CD4-positive, alpha-beta T cell treated with Interleukin-15 for 4 hours (primary cell): ENCODE data around the gene GDF2.

Experiments used
- DNase-seq: peaks from one replicate; pipeline ENCODE4 v3.0.0-alpha.2; 2020; ENCODE audit warnings: low spot score

GDF2 gene

DNA sequence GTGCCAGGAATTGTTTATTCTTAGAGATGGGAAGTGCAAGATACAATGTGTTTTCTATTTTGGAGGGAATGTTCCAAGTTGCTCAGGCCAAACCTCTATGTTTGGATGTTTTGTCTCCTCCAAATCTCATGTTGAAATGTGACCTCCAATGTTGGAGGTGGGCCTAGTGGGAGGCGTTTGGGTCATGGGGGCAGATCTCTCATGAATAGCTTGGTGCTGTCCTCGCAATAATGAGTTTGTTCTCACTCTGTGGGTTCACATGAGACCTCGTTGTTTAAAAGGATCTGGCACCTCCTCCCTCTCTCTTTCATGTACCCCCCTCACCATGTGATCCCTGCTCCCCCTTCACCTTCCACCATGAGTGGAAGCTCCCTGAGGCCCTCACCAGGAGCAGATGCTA, 30.6 kb upstream of the GDF2 start:
- no peak for DNase-seq

DNA sequence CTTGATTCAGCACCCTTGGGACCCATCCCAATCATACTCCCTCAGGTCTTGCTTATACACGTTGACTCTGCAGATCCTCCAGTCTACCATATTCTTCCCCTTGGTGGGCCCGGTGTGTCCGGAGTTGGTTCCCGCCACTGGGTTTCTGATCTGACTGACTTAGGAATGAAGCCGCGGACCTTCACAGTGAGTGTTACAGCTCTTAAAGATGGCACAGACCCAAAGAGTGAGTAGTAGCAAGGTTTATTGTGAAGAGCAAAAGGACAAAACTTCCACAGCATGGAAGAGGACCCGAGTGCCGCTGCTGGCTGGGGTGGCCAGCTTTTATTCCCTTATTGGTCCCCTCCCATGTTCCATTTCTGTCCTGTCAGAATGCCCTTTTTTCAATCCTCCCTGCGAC, 28.2 kb upstream of the GDF2 start:
- no peak for DNase-seq

DNA sequence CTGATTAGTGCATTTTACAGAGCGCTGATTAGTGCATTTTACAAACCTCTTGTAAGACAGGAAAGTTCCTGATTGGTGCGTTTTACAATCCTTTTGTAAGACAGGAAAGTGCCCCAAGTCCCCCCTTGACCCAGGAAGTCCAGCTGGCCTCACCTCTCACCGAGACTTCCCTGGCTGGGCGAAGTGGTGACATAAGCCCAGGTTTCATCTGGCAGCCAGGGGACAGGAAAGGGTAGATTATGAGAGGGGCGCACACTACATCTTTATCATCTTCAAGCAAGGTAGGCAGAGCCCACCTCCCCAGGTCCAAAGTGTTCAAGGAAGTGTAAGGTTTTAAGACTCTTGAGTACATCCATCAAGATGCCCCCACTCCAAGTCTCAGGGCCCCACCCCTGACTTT, 27.8 kb upstream of the GDF2 start:
- DNase-seq, result no peak

DNA sequence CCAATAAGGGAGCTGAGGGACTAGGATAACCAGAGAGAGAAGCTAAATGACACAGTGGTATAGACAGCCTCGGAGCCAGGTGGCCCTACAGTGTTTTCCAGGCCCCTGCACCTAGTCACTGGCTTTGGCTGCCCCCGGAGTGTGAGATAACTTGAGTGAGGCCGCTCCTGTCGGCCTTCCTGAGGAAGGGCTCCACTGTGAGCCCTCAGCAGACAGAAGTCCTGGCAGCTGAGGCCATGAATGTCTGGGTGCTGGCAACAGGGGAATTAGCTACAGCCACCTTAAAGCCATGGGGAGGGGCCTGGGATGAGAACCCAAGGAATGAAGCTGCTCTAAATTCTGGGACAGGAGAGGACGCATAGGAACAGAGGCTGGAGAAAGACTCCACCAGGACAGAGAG, 26.8 kb upstream of the GDF2 start:
- DNase-seq, result no peak

DNA sequence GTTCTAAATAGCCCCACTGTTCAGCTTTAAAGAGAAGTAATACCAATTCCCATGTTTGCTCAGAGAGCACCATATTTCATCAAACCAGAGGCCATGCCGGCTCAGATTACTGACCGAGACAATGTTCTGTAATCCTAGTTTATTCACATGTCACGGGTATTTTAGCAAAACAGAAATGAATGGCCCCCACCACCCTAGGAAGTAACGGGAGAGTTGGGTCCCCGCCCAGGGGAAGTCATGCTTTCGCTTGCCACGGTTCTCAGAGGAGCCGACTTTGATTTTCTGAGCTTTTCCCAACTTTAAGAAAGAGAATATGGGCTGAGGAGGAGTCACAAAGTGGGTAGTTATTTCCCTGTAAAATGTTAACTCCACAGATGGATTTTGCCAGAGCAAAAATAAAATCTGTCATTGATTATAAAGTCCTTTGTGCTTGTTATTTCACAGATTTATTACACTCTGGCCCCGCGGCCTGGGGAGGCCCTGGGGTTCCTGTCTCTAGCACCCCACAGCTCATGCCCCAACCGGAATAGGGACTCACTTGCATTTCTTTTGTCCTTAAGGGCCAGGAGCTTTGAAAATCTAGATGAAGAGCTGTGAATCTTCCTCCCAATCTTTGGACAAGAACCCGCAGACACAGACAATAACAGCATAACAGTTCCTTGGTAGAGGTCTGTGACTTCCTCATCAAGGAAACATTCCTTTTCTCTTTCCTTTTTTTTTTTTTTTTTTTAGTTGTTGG, 25.9 kb upstream of the GDF2 start:
- no peak for DNase-seq

DNA sequence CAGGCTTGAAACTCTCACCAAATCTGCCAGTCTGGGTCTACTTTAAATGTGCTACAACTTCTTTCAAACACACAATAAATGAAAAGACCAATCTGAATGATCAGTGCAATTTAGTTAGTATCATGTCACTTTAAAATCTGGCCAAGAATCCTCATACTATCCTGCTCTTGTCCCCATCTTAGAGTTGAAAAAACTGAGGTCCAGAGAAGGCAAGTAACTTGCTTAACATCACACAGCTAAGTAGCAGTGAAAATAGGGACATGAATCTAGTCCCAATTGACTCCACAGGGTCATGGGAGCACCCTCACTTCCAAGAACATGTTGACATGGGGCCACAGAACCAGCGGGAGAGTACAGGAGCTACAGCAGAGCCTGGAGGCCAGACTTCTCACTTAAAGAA, 25.3 kb upstream of the GDF2 start:
- no peak for DNase-seq

DNA sequence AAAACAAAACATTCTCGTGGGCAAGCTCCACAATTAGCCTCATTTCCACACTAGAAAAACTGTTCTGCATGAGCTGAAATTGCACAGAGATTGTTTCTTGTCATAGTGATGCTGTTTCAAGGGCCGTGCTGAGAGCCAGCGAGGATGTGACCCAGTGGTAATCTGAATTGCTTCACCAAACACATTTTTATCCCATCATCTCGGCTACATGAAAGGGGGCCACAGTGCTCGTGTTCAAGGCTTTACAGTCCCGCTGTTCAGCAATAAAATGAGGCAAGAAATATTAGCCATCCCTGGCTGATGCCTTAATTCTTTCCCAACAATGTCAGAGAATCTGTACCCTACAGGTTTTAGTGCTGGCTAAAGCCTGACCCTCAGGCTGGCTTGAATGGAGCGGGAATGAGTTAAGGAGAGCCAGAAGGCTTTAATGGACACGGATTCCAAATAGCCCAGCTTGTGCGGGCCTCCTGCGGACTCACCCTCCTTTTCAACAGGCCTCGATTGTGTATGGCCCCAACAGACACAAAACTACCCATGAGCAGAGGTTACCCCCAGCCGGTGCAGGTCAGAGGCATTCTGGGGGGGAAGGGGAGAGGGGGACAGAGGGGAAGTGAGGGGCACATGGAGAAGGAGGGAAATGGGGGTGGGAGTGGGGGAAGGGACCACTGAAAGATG, 24.3 kb upstream of the GDF2 start:
- DNase-seq, result no peak

DNA sequence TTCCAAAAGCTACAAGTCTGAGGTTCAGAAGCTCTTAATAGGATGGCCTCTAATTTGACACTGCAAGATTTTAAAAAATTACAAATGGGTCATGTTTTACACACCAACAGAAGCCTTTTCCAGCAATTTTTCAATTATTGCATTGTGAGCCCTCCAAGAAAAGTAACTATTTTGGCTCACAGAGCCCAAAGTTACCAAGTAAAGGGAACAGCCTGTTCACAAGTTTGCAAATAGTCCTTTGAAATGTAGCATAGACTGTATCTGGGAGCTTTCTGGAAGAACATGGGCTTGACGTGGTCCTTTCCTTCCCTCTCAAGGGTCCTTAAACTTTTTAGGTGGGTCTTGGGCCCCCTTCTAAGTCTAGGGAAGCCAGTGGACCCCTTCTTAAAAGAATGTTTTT, 23.5 kb upstream of the GDF2 start:
- DNase-seq, result no peak

DNA sequence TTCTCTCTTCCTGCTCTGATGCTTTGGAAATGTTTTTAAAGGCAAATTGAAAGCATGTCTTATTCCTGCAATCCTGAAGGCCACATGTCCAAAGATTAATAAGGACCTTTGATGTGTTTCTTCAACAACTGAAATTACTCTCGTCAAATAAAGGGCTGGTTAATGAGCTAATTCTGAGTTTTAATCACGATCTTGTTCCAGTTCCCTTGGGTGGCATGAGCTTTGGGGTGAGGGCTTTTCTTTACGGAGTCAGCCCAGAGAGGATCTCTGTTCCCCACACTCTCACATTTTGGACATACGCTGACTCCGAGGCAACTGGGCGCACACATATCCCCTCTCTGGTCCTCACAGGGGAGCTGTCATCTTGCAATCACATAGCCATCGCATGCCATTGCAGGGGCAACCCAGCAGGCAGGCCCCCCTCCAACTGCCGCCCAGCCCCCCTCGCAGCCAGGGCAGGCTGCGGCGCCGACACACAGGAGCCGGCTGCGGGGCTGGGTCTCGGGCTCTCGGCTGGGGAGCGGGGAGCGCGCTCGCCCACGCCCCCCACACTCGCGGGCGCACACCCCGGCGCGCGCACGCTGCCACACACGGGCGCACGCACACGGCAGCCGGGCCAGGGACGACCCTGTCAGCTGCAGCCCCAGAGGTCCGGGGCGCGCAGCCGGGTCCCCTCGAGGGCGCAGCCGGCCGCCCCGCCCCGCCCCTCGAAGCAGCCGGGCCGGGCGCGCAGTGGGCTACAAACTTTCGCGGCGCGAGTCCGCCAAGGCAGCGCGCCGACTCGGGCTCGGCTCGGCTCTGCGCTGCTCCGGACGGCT, 22.4 kb upstream of the GDF2 start, which contains the start of gene GDF10:
Gene GDF10, plus strand, starts transcription at position 587 of the 818 bp plus-strand sequence. CDS start 455 bp downstream, outside the sequence.
- no peak for DNase-seq

DNA sequence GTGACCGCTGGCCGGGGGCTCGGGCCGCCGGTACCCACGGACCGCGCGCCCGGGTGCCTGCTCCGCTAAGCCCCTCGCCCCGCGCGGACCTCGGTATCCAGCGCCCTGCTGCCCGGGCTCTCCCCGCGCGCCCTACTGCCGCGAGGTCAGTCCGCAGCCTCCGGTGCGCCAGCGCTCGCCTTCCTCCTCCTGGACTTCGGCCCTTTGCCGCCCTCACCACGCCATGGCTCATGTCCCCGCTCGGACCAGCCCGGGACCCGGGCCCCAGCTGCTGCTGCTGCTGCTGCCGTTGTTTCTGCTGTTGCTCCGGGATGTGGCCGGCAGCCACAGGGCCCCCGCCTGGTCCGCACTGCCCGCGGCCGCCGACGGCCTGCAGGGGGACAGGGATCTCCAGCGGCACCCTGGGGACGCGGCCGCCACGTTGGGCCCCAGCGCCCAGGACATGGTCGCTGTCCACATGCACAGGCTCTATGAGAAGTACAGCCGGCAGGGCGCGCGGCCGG, 21.8 kb upstream of the GDF2 start:
- no peak for DNase-seq

DNA sequence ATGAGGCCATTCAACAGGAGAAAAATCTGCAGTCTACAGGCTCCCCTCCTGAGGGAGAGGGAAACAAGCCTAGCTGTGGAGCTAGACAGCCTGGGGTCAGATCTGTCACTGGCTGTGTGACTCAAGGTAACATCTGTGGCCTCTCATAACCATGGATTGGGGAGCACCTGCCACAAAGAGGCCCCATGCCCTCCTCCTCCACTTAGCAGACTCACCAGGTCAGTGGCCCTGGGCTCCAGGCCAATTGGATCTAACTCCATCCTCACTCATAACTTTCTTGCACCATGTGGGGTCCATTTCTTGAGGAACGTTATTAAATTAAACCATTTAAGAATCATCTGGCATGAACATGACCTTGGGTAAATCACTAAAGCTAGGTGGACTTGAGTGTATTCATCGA, 20.4 kb upstream of the GDF2 start:
- DNase-seq, result no peak

DNA sequence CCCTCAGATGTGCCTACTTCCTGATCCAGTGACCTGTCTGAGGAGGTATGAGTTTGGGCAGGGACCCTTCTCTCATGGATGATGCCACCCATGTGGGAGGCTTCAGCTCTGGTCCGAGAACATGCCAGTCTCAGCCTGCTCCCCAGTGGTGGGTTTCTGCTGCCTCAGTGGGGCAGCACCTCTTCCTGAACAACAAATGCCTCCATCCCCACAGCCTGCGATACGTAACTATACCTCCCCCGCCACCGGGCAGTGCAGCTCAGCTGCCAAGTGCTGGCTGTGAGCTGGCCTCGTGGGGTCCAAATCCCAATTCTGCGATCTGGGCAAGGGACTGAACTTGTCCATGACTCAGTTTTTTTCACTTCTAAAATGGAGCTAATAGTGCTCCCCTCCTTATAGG, 19.1 kb upstream of the GDF2 start:
- no peak for DNase-seq

DNA sequence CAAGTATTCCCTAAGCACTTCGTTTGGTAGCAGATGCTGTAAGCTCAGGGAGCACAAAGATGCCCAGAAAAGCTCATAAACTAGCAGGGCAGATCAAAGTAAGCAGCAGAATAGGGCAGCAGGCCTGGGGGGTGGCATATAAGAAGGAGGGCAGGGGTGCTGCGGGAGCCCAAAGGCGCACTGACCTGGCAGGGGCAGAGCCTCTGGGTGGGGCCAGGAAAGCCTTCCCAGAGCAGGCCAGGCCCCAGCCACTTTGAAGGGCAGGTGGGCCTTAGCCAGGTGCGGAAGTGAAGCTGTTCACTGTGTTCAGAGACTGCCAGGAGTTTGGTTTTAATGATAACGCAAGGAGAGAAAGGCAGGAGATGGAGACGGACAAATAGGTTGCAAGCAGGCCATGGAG, 18.4 kb upstream of the GDF2 start:
- DNase-seq, result no peak

DNA sequence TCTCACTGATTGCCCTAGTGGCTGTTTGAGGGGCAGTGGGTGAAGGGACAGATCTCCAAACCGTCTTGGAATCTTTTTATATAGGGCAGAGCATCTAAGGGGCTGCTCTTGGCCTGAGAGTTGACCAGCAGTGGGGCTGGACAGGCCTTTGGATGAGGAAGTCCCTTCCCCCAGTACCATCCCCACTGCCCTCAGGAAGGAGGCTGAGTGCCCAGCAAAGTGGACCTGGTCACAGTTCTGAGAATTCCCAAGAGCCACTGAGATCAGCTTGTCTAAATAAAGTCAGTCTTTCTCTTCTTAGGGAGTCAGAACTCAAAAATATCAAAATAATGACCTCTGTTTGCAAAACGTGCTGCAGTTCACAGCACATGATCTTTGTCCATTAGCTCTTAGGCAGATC, 16.7 kb upstream of the GDF2 start:
- no peak for DNase-seq

DNA sequence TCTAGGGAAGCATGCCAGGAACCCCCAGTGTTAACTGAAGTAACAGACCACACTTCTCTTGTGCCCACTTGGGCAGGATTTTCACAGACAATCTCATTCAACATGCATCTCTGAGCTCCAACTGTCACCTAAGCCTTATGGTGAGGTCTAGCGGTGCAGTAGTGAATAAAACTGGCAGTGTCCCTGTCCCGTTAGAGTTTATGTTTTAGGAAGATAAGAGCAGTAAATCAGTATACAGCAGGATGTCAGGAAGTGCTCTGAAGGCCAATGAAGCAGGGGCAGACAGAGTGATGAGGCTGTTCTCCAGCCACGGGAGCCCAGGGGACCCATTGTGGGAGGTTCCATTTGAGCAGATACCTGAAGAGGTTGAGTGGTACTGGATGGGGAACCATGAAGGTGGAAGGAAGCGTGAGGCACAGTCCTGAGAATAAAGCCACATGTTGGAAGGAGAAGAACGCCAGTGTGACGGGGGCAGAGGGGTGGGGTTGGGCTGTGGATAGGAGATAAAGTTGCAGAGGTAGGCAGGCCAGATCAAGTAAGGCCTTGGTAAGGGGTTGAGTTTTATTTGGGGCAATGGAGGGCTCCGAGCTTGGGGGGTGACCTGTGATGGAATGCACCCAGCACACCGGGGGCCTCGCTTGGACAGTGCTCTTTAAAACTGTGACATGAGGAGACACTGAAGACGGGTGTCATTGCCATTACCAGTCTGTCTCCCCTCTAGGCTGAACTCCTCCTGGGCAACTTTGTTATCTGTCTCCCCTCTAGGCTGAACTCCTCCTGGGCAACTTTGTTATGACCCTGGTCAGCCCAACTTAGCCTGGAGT, 15.7 kb upstream of the GDF2 start:
- no peak for DNase-seq

DNA sequence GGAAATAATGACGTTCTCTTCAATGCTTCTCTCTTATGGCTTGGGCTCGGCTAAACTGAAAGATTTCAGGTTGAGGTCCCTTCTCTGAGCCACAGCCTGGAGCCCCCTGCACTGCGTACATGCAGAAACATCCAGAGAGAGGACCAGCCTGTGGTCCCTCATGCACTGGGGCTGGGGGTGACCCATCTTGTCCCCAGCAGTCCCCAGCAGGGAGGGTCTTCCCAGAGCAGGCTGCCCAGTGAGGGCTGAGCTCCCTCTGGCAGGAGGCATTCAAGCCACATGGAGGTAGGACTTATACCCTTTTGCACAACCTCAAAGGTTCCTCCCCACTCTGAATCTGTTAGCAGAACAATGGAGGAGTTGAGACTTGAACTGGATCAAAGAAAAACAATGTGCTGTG, 14.9 kb upstream of the GDF2 start:
- no peak for DNase-seq

DNA sequence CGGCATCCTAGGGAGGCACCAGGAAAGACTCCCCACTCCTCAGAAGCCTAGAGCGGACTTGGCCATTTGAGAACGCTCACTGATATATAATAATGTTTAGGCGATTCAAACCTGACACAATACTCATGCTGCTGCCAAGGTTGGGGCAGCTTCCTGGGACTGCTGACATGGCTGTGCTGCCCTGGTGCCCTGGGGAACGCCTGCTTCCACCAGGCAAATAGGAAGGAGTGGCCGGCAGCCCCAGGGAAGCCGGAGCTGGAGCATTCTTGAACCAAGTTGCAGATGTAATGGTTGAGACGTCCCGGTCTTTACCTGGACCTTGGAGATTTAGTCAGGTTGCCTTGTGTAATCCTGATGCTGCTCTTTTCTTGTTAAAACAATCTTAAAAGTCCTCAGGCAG, 13.5 kb upstream of the GDF2 start:
- DNase-seq, result no peak

DNA sequence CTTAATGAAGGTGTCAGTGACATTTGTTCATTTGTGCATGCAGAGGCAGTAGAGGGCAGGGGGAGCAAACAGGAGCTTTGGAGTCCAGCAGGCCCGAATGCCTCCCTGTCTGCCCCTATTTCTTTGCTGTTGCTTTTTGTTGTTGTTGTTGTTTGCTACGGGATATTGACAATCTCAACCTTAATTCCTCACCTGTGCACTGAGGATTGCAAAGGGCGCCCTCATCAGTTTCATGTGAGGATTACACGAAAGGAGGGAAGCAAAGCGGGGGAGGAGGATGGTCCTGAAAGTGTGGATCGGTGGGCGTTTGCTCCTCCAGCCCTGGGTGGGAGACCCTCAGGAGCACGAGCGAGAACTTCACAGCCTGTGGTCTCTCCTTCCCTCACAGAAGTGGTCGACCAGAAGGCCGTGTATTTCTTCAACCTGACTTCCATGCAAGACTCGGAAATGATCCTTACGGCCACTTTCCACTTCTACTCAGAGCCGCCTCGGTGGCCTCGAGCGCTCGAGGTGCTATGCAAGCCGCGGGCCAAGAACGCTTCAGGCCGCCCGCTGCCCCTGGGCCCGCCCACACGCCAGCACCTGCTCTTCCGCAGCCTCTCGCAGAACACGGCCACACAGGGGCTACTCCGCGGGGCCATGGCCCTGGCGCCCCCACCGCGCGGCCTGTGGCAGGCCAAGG, 12.7 kb upstream of the GDF2 start:
- DNase-seq, result no peak

DNA sequence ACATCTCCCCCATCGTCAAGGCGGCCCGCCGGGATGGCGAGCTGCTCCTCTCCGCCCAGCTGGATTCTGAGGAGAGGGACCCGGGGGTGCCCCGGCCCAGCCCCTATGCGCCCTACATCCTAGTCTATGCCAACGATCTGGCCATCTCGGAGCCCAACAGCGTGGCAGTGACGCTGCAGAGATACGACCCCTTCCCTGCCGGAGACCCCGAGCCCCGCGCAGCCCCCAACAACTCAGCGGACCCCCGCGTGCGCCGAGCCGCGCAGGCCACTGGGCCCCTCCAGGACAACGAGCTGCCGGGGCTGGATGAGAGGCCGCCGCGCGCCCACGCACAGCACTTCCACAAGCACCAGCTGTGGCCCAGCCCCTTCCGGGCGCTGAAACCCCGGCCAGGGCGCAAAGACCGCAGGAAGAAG, 12.2 kb upstream of the GDF2 start:
- no peak for DNase-seq

DNA sequence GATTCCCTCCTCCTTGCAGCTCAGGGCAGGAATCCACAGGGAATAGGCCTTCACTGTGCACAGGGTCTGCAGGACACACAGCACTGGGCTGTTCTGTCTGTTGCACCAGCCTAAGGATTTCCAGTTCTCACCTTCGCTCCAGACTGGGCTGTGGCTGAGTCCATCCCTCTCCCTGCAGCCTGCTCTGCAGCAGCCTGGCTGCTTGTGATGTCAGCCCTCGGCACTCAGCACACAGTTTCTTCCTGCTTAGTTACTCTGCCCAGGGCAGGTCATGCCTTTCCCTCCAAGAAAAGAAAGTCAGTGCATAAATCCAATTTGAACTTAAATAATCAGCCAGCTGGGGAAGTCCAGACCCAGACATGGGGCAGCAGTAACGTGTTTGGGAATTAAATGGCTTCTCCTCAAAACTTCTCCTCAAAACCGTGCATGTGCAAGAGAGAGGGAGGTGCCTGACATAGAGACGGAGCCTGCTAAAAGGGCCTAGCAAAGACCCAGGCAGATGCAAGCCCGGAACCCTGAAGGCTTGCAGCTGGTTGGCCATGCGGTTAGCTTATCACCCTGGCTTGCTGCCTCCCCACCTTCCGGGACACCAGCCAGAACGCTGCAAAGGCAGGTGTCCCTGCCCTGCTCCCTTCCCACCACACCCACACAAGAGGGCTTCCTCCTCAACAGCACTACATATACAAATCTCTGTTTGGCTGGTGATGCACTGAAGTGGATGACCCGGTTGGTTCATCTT, 10.9 kb upstream of the GDF2 start:
- peak; percentile 56 for DNase-seq
